ENCODE measurements around the gene LRRC59. TPM values are rescaled to one million over a fixed set of nuclear protein-coding genes. Genes with fewer than 3 reads are reported as not detected.

The LRRC59 gene
- total and polyA plus RNA-seq, 2 of the 13 experiments (the other 11 are each of a cell fraction or from before 2014, with no cell fraction given) = 87.3 to 222 TPM

GRCh38 chr17:50372758-50373556 lies 24.4 kb downstream of the LRRC59 start, which contains the start of the genes EME1 and MRPL27 (continued):
- peak; percentile 92 for TF ChIP-seq ZNF407 (CRISPR knock-in tag; IDR thresholded peaks at IDR 0.05; ENCODE audit: not compliant biosample characterization)
- peak; percentile 90; the same call in 1 of the 2 replicates for TF ChIP-seq ZNF614 (CRISPR knock-in tag; IDR thresholded peaks at IDR 0.05; ENCODE audit: borderline replicate concordance)
- no peak for TF ChIP-seq ZNF496 (CRISPR knock-in tag; IDR thresholded peaks at IDR 0.05; ENCODE audit: insufficient replicate concordance)
- TF ChIP-seq ELF1 (CRISPR knock-in tag; IDR thresholded peaks at IDR 0.05) = peak; percentile 99
- TF ChIP-seq, protein P1, sequence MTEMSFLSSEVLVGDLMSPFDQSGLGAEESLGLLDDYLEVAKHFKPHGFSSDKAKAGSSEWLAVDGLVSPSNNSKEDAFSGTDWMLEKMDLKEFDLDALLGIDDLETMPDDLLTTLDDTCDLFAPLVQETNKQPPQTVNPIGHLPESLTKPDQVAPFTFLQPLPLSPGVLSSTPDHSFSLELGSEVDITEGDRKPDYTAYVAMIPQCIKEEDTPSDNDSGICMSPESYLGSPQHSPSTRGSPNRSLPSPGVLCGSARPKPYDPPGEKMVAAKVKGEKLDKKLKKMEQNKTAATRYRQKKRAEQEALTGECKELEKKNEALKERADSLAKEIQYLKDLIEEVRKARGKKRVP (CRISPR knock-in tag; IDR thresholded peaks at IDR 0.05) = peak in 1 of 2 experiments; percentile 68; a peak in 2 of 4 replicates
- peak; percentile 87 for TF ChIP-seq ZNF775 (CRISPR knock-in tag; IDR thresholded peaks at IDR 0.05; ENCODE audit: borderline replicate concordance)
- TF ChIP-seq, protein P2, sequence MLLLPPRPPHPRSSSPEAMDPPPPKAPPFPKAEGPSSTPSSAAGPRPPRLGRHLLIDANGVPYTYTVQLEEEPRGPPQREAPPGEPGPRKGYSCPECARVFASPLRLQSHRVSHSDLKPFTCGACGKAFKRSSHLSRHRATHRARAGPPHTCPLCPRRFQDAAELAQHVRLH (CRISPR knock-in tag; IDR thresholded peaks at IDR 0.05; ENCODE audit: borderline replicate concordance, low read depth) = peak; percentile 98
- TF ChIP-seq ATF1 (CRISPR knock-in tag; IDR thresholded peaks at IDR 0.05) = peak; percentile 86
- TF ChIP-seq HDAC2 (CRISPR knock-in tag; IDR thresholded peaks at IDR 0.05) = peak; percentile 96
- TF ChIP-seq ZNF883 (CRISPR knock-in tag; IDR thresholded peaks at IDR 0.05; ENCODE audit: not compliant biosample characterization) = peak; percentile 92
- TF ChIP-seq ZNF17 (CRISPR knock-in tag; IDR thresholded peaks at IDR 0.05) = 0 out of 2 replicates have a peak, but pooled peaks have one; percentile 38
- TF ChIP-seq PRDM15 (CRISPR knock-in tag; IDR thresholded peaks at IDR 0.05) = 0 out of 2 replicates have a peak, but pooled peaks have one; percentile 51
- peak; percentile 99 for TF ChIP-seq KLF13 (CRISPR knock-in tag; IDR thresholded peaks at IDR 0.05)

Measured in HepG2 (cell line).